Skin of body (tissue), 2 donors: ENCODE results near the gene FAT1. TPM values are rescaled to one million over a fixed set of nuclear protein-coding genes. Genes with fewer than 3 reads are reported as not detected.
"Not testable (repeated sequence)": the region's sequence is repeated elsewhere in the genome, so short reads cannot be mapped to it uniquely, and the experiment has no call there.

Experiments used
- DNase-seq: peaks from one replicate; lab custom pipeline; 2025; lab: John Stamatoyannopoulos, UW
- total RNA-seq: library from RNA; depleted of rRNA; stranded (reverse); fragments of >200 nt; gene quantifications from one replicate; pipeline ENCODE4 v1.2.3, GENCODE V29; 2014

FAT1 gene, protein sequence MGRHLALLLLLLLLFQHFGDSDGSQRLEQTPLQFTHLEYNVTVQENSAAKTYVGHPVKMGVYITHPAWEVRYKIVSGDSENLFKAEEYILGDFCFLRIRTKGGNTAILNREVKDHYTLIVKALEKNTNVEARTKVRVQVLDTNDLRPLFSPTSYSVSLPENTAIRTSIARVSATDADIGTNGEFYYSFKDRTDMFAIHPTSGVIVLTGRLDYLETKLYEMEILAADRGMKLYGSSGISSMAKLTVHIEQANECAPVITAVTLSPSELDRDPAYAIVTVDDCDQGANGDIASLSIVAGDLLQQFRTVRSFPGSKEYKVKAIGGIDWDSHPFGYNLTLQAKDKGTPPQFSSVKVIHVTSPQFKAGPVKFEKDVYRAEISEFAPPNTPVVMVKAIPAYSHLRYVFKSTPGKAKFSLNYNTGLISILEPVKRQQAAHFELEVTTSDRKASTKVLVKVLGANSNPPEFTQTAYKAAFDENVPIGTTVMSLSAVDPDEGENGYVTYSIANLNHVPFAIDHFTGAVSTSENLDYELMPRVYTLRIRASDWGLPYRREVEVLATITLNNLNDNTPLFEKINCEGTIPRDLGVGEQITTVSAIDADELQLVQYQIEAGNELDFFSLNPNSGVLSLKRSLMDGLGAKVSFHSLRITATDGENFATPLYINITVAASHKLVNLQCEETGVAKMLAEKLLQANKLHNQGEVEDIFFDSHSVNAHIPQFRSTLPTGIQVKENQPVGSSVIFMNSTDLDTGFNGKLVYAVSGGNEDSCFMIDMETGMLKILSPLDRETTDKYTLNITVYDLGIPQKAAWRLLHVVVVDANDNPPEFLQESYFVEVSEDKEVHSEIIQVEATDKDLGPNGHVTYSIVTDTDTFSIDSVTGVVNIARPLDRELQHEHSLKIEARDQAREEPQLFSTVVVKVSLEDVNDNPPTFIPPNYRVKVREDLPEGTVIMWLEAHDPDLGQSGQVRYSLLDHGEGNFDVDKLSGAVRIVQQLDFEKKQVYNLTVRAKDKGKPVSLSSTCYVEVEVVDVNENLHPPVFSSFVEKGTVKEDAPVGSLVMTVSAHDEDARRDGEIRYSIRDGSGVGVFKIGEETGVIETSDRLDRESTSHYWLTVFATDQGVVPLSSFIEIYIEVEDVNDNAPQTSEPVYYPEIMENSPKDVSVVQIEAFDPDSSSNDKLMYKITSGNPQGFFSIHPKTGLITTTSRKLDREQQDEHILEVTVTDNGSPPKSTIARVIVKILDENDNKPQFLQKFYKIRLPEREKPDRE (N-terminal part only)
- total RNA-seq, result 171 TPM

DNA sequence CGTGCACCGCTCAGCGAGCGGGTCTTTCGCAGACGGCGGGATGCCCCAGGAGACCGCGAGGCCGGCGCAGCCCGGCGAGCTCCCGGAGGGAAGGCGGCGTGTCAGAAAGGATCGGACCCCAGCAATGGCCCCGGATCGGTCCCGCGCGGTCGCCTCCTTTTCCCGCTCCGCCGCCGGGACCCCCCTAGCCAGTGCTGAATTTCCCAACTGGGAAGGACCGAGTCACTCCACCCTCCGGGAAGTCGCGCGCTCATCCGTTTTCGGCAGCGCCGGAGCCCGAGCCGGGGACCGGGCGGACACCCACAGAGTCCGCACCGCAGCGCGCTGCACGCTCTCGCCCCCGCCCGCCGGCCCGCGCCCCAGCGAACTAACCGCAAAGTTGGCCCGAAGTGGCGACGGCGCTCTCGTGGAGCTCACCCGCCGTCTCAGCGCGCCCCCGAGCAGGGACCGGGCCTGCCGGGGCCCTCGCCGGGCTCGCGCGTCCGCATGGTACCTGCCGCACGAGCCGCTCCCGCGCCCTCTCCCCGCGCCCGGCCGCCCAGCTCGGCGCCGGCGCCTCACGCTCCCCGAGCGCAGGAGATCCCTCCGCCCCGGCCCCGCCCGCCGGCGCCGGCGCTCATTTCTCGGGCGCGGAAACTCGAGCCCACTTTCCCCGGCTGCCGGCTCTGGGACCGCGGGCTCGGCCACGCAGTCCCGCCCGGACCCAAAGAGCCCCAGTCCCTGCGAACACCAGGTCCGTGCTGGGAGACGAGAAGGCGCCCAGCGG, at the start of gene FAT1:
TSS of gene FAT1 (minus strand) at position 565 of the 766 bp plus-strand sequence. CDS start 14,029 bp downstream, outside the sequence.
- DNase-seq, result peak; percentile 71

DNA sequence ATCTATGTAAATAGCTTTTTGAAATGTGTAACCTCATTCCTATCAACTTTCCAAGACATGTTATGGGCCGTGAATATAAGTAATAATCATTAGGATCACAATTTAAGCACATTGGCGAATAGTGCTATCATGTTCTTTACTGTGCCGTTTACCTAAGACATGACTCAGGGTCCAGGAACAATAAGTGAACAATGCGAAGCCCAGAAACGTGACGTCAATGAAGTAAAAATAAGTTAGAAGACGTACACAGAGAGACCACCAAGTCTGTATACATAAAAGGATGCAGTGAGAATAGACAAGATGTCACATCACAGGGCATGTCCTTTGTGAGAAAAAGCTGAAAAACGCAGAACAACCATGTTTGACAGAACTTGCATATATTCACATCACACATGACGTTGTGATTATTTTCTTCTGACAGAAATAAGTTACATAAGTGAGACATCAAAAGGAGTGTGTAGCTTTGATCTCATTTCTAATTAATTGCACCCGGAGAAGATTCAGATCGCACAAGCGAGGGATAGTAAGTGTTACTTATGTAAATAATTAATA, 49.4 kb upstream of the FAT1 start:
- DNase-seq, result no peak

DNA sequence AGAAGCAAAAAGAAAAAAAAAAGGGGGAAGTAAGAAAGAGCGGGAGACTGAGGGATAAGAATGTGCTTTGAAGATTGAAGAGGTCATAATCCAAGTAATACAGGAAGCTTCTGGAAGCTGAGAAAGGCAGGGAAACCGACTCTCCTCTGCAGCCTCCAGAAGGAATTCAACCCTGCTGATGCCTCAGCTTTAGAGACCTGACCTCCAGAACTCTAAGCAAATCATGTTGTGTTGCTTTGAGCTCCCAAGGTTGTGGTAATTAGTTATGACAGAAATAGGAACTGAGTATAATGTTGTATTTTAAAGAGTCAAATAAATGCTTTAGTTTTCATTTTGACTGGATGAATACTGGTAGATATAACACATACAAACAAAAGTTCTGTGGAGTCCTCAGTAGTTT, 48.0 kb upstream of the FAT1 start:
- no peak for DNase-seq

DNA sequence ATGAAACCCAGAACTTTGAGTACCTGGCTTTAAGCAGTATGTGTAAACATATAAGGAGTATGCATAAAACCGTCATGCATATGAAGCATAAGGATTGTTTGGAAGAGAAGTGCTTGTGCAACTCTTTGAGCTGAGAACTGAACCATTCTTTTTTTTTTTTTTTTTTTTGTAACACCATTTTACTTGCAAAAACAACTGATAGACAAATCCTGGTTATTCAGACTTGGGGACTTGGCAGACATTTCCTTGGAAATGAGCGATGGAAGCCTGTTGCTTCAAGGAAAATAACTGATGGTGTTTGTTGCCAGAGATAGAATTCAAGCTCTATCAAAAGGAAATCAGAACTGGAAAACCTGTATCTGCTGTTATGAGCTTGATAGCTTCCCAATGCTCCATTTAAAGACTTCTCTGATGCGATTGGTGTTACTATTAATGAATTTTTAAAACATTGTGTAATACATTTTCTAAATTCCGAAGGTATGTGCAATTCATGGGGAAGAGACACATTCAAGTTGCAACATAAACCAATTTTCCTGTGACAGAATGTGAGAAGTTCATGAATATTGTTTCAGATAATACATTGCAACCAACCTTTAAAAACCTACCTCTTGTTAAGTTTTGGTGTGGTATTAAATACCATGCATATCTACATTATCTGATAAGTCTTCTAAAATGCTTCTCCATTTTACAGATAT, 47.0 kb upstream of the FAT1 start:
- DNase-seq, result no peak

DNA sequence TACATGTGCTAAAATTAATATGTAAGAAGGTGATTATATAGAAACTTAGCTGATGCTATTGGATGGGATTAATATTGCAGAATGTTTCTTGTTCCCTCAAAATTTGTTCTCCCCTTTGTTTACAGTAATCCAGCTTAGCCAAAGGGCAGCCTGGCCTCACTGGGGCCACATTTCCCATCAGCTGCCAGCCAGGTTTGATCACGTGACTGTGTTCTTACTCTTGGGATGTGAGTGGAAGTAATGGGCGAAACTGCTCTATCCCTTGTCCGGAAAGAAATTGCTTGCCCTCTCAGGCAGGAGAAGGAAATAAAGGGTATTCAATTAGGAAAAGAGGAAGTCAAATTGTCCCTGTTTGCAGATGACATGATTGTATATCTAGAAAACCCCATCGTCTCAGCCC, 44.1 kb upstream of the FAT1 start:
- DNase-seq, result no peak

DNA sequence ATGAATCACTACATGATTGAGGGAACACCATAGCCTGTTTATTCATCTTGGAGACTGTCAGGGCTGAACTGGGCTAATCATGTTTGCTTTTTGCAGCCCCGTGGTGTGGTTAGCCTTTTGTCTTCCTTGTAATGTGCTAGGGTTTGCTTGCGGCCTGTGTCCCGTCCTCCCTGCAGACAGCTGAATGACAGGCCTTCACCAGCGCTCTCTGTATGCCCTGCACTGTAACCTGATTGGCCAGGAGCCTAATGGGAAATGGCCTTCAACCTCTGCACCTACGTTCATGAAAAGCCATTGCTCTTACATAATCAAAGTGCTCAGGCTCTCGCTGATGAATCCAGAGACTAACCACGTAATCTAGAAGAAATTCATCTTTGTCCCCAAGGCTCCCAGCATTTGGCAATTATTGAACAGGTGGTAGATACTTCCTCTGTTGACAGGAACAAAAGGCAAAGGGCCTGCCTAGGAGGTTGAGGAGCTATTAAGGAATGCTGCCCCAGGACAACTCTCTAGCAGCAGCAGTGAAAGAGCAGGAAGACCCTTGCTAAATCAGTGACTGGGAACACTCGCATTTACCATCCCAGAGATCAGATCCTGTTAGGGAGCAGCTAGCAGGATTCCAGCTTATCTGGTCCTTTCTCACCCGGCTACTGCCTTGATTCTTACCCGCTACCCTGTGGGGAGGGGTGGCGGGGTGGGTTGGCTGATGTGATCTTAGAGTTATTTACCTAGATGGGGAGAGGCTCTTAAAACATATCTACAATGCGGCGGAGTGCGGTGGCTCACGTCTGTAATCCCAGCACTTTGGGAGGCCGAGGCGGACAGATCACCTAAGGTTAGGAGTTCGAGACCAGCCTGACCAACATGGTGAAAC, 42.3 kb upstream of the FAT1 start:
- DNase-seq, result no peak

DNA sequence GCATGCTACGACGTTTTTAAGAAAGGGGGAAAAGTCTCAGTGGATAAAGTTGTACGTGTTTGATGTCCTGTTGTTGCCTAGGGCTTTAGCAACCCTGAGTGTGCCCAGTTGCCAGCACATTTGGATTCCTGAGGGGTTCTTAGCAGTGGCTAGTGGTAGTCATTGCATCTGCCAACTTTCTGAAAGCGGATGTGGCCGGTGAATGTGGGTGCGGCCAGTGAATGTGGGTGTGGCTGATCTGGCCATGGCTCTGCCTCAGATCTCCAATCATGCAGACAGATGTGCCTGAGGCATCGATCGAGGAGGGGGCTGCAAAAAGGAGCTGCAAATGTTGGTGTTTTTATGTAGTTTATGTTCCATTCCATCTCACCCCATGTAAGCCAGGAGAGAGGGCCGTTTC, 41.5 kb upstream of the FAT1 start:
- no peak for DNase-seq

DNA sequence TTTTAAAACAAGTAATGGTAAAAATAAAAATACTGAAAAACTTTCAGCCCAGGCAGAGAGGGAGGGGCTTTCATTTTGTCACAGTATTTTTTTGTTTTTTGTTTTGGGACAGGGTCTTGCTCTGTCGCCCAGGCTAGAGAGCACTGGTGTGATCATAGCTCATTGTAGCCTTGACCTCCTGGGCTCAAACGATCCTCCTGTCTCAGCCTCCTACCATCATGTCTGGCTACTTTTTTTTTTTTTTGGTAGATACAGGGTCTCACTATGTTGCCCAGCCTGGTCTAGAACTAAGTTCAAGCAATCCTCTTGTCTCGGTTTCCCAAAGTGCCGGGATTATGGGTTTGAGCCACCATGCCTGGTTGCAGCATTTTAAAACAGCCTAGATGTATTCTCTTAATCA, 40.8 kb upstream of the FAT1 start:
- DNase-seq, result no peak

DNA sequence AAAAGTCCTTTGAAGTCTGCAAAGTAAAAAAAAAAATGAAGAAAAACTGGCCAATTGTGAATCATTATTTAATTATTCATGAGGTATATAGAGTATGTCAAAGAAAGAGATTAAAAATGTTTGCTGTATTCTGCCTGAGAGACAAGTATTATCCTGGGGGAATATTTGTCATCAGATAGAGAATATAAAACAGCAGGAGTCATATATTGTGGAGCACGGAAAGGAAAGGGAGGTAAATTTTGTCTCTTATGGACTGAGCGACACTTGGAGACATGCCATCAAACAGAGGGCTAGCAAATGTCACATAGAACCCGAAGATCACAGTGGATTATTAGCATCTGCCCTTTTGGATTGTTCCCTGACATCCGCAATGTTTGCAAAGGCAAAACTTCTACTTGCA, 39.2 kb upstream of the FAT1 start:
- DNase-seq, result no peak

DNA sequence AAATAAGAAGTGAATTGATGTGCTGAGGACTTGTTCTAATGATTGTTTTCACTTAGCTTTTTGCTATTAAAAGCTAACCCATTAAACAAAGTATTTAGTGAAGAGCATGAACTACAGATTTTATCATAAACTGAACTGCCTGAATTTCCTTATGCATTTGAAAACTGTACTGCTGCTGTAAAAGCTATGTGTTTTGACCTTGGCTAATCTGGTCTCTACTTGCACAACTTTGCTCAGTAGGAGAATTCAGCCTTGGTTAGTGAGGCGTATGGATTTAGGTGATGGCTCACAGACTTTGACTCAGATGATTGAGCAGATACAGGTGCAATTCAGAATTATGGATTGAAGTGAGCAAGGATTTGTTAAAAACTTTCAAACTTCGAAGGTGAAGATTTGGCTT, 38.7 kb upstream of the FAT1 start:
- no peak for DNase-seq

DNA sequence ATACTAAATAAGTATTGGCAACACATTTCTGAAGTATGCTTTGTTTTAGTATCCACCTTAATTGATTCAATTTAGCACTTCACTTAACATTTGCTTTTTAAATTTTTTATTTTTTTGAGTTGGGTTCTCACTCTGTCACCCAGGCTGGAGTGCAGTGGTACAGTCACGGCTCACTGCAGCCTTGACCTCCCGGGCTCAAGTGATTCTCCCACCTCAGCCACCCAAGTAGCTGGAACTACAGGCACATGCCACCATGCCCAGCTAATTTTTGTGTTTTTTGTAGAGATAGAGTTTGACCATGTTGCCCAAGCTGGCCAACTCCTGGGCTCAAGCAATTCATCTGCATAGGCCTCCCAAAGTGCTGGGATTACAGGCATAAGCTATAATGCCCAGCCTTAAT, 38.3 kb upstream of the FAT1 start:
- not testable (repeated sequence) for DNase-seq

DNA sequence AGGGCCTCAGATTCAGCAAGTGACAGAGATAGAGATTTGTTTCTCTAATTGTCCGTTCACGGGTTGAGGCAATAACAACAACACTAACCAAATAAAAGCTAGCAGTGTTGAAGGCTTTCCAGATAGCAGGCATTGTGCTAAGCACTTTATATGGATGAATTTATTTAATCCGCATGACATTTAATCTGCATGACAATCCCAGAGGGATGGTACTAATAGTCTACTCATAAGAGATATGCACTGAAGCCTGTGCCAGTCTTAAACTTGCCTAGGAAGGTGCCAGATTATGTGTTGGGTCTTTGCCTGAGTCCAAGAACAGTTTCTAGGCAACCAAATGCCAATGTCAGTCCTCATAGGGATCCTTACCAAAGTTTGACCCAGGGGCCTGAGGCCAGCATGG, 37.7 kb upstream of the FAT1 start:
- no peak for DNase-seq

DNA sequence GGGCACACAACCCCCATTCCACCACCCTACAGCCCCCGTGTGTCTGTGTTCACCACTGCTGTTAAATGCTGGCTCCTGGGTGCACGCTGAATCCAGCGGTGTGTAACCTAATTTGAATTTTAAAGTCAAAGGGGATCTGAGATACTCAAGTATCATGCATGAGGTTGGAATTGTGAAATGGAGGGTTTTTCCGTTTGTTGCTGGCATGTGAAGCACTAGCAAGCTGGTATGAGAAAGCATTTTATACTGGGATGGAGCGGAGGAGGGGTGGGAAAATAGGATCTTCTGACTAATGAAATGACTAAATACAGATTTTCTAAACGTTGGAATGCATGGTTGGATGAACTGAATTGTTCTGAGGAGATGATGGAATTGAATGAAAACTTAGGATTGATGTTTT, 36.9 kb upstream of the FAT1 start:
- DNase-seq, result no peak

DNA sequence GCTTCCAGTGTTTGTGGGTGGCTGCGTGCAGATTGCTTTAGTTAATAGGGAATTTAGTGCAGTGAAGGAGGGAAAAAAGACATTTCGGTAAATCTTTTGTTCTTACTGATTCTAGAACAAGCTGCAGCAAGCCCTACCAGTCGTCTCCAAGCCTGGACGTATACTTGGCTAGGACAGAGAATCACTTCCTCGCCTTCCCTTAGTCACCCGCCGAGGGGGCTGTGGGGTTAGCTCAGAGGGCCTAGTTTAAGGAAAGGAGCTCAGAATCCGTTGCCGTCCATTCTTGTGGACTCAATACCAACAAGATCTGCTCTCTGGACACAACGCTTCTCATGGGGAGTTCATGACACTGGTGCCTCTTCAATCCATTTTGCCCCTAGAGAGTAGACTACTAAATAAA, 36.3 kb upstream of the FAT1 start:
- no peak for DNase-seq

DNA sequence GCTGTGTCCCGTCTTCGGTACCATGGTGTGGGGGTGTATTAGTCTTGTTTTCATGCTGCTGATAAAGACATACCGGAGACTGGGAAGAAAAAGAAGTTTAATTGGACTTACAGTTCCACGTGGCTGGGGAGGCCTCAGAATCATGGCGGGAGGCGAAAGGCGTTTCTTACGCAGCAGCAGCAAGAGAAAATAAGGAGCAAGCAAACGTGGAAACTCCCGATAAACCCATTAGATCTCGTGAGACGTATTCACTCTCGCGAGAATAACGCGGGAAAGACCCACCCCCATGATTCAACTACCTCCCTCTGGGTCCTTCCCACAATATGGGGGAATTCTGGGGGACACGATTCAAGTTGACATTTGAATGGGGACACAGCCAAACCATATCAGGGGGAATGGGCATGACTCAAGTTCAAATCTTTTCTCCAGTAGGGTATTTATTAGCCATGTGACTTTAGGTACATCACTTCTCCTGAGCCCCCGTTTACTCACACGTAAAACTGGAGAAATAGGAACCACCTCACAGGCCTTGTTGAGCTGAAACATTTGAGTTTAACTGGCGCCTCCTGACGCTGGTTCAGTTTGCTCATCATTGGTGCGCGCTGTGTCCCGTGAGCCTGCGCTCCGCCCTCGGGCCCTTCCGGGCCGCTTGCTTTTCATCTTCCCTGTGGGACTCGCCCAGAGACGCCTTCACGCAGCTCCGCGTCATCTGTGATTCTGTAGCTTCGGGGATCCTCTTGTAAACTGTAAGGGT, 35.5 kb upstream of the FAT1 start:
- no peak for DNase-seq

DNA sequence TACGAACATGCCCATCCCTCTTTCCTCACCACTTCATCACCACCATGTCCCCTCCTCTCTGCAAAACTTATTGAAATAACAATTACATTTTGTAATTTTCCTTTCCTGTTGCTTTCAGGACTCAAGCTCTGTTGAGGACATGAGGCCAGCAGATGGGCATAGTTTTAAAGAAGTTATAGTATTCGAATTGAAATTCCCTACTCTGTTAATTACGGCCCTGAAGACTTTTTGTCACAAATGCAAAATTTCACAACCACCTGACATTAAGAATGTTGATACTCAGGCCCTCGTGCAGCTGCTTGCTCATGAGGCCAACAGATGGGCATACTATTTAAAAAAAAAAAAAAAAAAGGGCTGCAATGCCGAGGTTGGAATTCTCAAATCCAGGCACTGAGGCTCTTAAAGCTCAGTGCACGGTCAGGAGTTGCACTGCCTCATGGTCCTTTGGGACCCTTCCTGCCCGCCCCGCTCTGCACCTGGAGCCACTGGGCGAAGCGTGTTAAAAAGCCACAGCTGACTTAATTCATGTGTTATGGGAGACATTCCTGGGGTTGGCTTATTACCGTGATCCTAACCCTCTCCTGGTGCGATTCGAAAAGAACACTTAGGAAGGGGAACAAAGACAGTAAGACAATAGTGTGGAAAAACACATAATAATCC, 34.2 kb upstream of the FAT1 start:
- peak; percentile 76 for DNase-seq

DNA sequence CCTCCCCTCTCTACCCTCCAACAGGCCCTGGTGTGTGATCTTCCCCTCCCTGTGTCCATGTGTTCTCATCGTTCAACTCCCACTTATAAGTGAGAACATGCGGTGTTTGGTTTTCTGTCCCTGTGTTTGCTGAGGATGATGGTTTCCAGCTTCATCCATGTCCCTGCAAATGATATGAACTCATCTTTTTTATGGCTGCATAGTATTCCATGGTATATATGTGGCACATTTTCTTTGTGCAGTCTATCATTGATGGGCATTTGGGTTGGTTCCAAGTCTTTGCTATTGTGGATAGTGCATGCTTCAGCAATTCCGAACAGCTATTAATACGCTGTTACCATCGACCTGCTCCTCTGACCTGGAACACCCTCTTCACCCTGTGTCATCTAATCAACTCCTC, 32.9 kb upstream of the FAT1 start:
- DNase-seq, result not testable (repeated sequence)
